Panc1 (cell line): Measurements from ENCODE around the gene KCND3. TPM values are rescaled to one million over a fixed set of nuclear protein-coding genes. Genes with fewer than 3 reads are reported as not detected.

ENCODE experiments used
- ATAC-seq: fragments of 200-7000 bp; cut with Tn5 transposase; 2 replicates; pipeline ENCODE4 v1.9.1; 2020; ENCODE audit warnings: mild to moderate bottlenecking, moderate library complexity
- BruUV-seq: library from RNA; stranded (reverse); fragments of 400-500 nt; replicated peaks from 2 replicates; lab custom pipeline; 2021; lab: Mats Ljungman, UMichigan
- CTCF ChIA-PET: fragments of 300-600 bp; sonication (Branson Sonifier 250); formaldehyde crosslinking; loops from one replicate; lab custom pipeline; 2022; ENCODE audit warnings: antibody characterized with exemption; lab: Charles Lee
- POLR2A ChIA-PET: fragments of 300-600 bp; sonication (Branson Sonifier 250); formaldehyde crosslinking; loops from one replicate; lab custom pipeline; 2022; ENCODE audit warnings: antibody characterized with exemption; lab: Charles Lee
- DNase-seq: peaks from one replicate; pipeline ENCODE4 v3.0.0-alpha.2; 2010; ENCODE audit warnings: low read depth, low spot score
- H3K27ac ChIP-seq: 2 replicates; pipeline ENCODE4 v1.5.1; 2011; ENCODE audit warnings: mild to moderate bottlenecking, low read length, inconsistent platforms
- H3K27me3 ChIP-seq: fragments of 200-500 bp; sonication (Bioruptor generic); 2 replicates; pipeline ENCODE4 v1.6.0; 2014; ENCODE audit warnings: low read length, inconsistent platforms; ENCODE audit not compliant: control insufficient read depth, insufficient read depth
- H3K36me3 ChIP-seq: fragments of 200-500 bp; sonication (Bioruptor generic); 2 replicates; pipeline ENCODE4 v1.5.1; 2014; ENCODE audit warnings: inconsistent platforms, mild to moderate bottlenecking, low read length, moderate library complexity; ENCODE audit not compliant: control insufficient read depth, insufficient read depth
- H3K4me1 ChIP-seq: 2 replicates; pipeline ENCODE4 v1.5.1; 2011; ENCODE audit warnings: inconsistent platforms, mild to moderate bottlenecking, low read length, moderate library complexity; ENCODE audit not compliant: control insufficient read depth, insufficient read depth
- H3K4me3 ChIP-seq, 2 experiments: 2 replicates each; pipeline ENCODE4 v1.5.1; 2011 to 2012; ENCODE audit warnings: low read depth in 2 of 2, low read length in 2 of 2, mild to moderate bottlenecking in 2 of 2, inconsistent platforms in 1 of 2, moderate library complexity in 1 of 2
- H3K9me3 ChIP-seq: fragments of 200-500 bp; sonication (Bioruptor generic); 2 replicates; pipeline ENCODE4 v1.5.1; 2014; ENCODE audit warnings: low read depth, mild to moderate bottlenecking, inconsistent platforms, low read length, moderate library complexity; ENCODE audit not compliant: control insufficient read depth, insufficient read depth
- POLR2AphosphoS5 ChIP-seq: IDR thresholded peaks from 2 replicates; pipeline ENCODE4 v1.6.1; 2012; ENCODE audit warnings: mild to moderate bottlenecking, low read depth, low read length, moderate library complexity
- SIN3A ChIP-seq: IDR thresholded peaks from 2 replicates; pipeline ENCODE4 v1.6.1; 2012; ENCODE audit warnings: low read depth, mild to moderate bottlenecking, low read length, moderate library complexity, borderline replicate concordance; ENCODE audit not compliant: insufficient read depth
- TCF7L2 ChIP-seq: IDR thresholded peaks from 2 replicates; pipeline ENCODE4 v1.6.1; 2011; ENCODE audit warnings: mild to moderate bottlenecking, low read depth, low read length, inconsistent platforms
- in situ Hi-C: cut with HindIII; loops from 2 replicates; pipeline ENCODE4 v1.10.0; 2016; ENCODE audit warnings: low sequenced_read_pairs, low pct_unique_long_range_greater_than_20kb
- intact Hi-C: fragments of 100-400 bp; cut with micrococcal nuclease; formaldehyde crosslinking; loops from one replicate; pipeline ENCODE4 v1.10.0; 2022; ENCODE audit not compliant: unreplicated experiment
- total RNA-seq: library from RNA; stranded (reverse); gene quantifications from one replicate; pipeline ENCODE4 v1.2.1, GENCODE V29; 2021; ENCODE audit not compliant: unreplicated experiment
- TF ChIP-seq, protein P1 (sequence below), 2 experiments: IDR thresholded peaks; 2 replicates each; pipeline ENCODE4 v1.6.1; 2011 to 2012; ENCODE audit warnings: low read depth in 2 of 2, control low read depth in 1 of 2, low read length in 1 of 2, mild to moderate bottlenecking in 1 of 2, moderate library complexity in 1 of 2; ENCODE audit not compliant: insufficient read depth in 1 of 2
- TF ChIP-seq, protein P2 (sequence below): fragments of 450-650 bp; IDR thresholded peaks from 2 replicates; pipeline ENCODE4 v1.5.1; 2017; ENCODE audit warnings: mild to moderate bottlenecking

Gene KCND3
- total RNA-seq, 1 experiment from 2014 or later, result not detected

DNA sequence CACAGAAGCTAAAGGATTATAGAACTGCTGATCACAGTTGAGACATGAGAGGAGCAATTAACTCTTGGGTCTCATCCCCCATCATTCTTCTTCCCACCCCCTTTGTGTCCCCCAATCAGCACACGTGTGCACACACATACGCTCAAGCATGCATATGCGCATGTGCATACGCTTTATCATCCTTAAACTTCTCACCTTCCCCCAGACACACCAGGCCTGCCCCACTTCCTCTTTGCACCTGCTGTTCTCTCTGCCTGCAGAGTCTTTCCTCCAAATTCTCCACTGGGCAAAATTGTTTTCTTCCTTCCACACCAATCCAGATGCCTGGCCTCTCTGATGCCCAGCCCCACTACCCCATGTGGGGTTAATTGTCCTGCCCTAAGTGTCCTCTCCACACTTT lies 13.0 kb upstream of the KCND3 start:
- ChIA-PET POLR2A (no interaction called here), CTCF (no interaction called here)
- H3K27ac ChIP-seq, result no peak overlapping the region

DNA sequence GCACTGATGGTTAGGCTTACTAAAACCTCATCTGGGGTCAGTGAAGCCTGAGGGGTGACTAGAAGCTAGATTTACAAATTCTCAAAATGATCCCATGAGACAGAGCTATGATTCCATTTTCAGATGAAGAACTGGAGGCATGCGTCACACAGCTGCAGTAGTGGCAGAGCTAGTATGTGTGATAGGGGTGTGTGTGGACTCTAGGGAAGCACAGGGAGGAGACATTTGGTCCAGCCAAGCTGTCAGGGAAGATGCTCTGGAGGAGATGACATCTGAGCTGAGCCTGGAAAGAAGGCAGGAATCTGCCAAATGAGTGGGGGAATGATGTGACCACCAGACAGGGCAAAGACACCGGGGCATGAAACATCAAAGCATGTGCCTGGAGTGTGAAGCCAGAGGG lies 12.0 kb upstream of the KCND3 start:
- TF ChIP-seq, protein P1, sequence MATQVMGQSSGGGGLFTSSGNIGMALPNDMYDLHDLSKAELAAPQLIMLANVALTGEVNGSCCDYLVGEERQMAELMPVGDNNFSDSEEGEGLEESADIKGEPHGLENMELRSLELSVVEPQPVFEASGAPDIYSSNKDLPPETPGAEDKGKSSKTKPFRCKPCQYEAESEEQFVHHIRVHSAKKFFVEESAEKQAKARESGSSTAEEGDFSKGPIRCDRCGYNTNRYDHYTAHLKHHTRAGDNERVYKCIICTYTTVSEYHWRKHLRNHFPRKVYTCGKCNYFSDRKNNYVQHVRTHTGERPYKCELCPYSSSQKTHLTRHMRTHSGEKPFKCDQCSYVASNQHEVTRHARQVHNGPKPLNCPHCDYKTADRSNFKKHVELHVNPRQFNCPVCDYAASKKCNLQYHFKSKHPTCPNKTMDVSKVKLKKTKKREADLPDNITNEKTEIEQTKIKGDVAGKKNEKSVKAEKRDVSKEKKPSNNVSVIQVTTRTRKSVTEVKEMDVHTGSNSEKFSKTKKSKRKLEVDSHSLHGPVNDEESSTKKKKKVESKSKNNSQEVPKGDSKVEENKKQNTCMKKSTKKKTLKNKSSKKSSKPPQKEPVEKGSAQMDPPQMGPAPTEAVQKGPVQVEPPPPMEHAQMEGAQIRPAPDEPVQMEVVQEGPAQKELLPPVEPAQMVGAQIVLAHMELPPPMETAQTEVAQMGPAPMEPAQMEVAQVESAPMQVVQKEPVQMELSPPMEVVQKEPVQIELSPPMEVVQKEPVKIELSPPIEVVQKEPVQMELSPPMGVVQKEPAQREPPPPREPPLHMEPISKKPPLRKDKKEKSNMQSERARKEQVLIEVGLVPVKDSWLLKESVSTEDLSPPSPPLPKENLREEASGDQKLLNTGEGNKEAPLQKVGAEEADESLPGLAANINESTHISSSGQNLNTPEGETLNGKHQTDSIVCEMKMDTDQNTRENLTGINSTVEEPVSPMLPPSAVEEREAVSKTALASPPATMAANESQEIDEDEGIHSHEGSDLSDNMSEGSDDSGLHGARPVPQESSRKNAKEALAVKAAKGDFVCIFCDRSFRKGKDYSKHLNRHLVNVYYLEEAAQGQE (IDR thresholded peaks at IDR 0.05; ENCODE audit: insufficient read depth in 1 of 2, low read depth in 2 of 2, low read length in 1 of 2), result no peak
- TF ChIP-seq, protein P2, sequence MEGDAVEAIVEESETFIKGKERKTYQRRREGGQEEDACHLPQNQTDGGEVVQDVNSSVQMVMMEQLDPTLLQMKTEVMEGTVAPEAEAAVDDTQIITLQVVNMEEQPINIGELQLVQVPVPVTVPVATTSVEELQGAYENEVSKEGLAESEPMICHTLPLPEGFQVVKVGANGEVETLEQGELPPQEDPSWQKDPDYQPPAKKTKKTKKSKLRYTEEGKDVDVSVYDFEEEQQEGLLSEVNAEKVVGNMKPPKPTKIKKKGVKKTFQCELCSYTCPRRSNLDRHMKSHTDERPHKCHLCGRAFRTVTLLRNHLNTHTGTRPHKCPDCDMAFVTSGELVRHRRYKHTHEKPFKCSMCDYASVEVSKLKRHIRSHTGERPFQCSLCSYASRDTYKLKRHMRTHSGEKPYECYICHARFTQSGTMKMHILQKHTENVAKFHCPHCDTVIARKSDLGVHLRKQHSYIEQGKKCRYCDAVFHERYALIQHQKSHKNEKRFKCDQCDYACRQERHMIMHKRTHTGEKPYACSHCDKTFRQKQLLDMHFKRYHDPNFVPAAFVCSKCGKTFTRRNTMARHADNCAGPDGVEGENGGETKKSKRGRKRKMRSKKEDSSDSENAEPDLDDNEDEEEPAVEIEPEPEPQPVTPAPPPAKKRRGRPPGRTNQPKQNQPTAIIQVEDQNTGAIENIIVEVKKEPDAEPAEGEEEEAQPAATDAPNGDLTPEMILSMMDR, result no peak
- TF ChIP-seq POLR2AphosphoS5, result no peak
- no peak for TF ChIP-seq TCF7L2
- TF ChIP-seq SIN3A, result no peak
- Histone ChIP-seq H3K27me3 (peaks cover 2% of the 10 kb centered on the region; the same call in 1 of the 2 replicates), H3K9me3 (no peaks in the 10 kb centered on the region), H3K4me3 (no peak overlapping the region), H3K4me1 (no peaks in the 10 kb centered on the region), H3K27ac (no peak overlapping the region), H3K36me3 (no peaks in the 10 kb centered on the region)
- ATAC-seq, result no peak
- no TSS peak for BruUV-seq
- in situ Hi-C loops, result no loop called here
- ChIA-PET POLR2A (no interaction called here), CTCF (no interaction called here)
- DNase-seq, result no peak
- intact Hi-C loops, result no loop called here

More for the DNA sequence above, 13.0 kb upstream of the KCND3 start:
- H3K4me1 ChIP-seq, result no peaks in the 10 kb centered on the region
- peaks cover 2% of the 10 kb centered on the region; the same call in 1 of the 2 replicates for H3K27me3 ChIP-seq
- in situ Hi-C loops (no loop called here), intact Hi-C loops (no loop called here)
- H3K4me3 ChIP-seq, result no peak overlapping the region
- DNase-seq, result no peak
- no peak for ATAC-seq
- BruUV-seq, result no TSS peak
- TF ChIP-seq TCF7L2 (no peak), POLR2AphosphoS5 (no peak), SIN3A (no peak)
- TF ChIP-seq, protein P1 (IDR thresholded peaks at IDR 0.05; ENCODE audit: insufficient read depth in 1 of 2, low read depth in 2 of 2, low read length in 1 of 2), result no peak
- TF ChIP-seq, protein P2, result no peak
- no peaks in the 10 kb centered on the region for H3K9me3 ChIP-seq
- no peaks in the 10 kb centered on the region for H3K36me3 ChIP-seq
